HepG2 (cell line): ENCODE measurements around the gene LYPD6.

Source experiments
- ATF7-NPFF ChIP-seq: sonication (generic); formaldehyde crosslinking; IDR thresholded peaks from 2 replicates; pipeline ENCODE4 v1.8.1; 2023; ENCODE audit warnings: mild to moderate bottlenecking, low read depth, missing genetic modification reagents, moderate library complexity
- BRD4 ChIP-seq: sonication (generic); formaldehyde crosslinking; IDR thresholded peaks from 2 replicates; pipeline ENCODE4 v1.4.0; 2020; ENCODE audit warnings: missing genetic modification reagents
- CC2D1A ChIP-seq: sonication (generic); formaldehyde crosslinking; IDR thresholded peaks from 2 replicates; pipeline ENCODE4 v1.8.1; 2023; ENCODE audit warnings: mild to moderate bottlenecking, missing genetic modification reagents
- E2F1 ChIP-seq: sonication (generic); formaldehyde crosslinking; IDR thresholded peaks from 2 replicates; pipeline ENCODE4 v1.5.0; 2020; ENCODE audit warnings: missing genetic modification reagents
- FOXK1 ChIP-seq: sonication (generic); formaldehyde crosslinking; IDR thresholded peaks from 2 replicates; pipeline ENCODE4 v1.4.0; 2020; ENCODE audit warnings: low read depth, missing genetic modification reagents, borderline replicate concordance
- HNRNPUL1 ChIP-seq: fragments of 200-400 bp; formaldehyde crosslinking; IDR thresholded peaks from 2 replicates; pipeline ENCODE4 v1.6.1; 2017; ENCODE audit warnings: low read depth, mild to moderate bottlenecking, low read length, moderate library complexity
- RFX5 ChIP-seq: IDR thresholded peaks from 2 replicates; pipeline ENCODE4 v1.6.1; 2011; ENCODE audit warnings: low read depth, low read length, improper control_type of control experiment
- RNF2 ChIP-seq: fragments of 450-650 bp; conservative IDR thresholded peaks from 2 replicates; pipeline ENCODE4 v1.6.1; 2016; ENCODE audit warnings: low read depth
- TEF ChIP-seq: sonication (generic); formaldehyde crosslinking; IDR thresholded peaks from 2 replicates; pipeline ENCODE4 v1.5.0; 2020; ENCODE audit warnings: missing genetic modification reagents
- ZFX ChIP-seq: sonication (generic); formaldehyde crosslinking; IDR thresholded peaks from 2 replicates; pipeline ENCODE4 v1.4.0; 2020; ENCODE audit warnings: mild to moderate bottlenecking, low read depth, missing genetic modification reagents, moderate library complexity
- ZKSCAN1 ChIP-seq: fragments of 150-350 bp; IDR thresholded peaks from 2 replicates; pipeline ENCODE4 v1.6.1; 2014; ENCODE audit warnings: low read length
- ZNF589 ChIP-seq: sonication (generic); formaldehyde crosslinking; conservative IDR thresholded peaks from 2 replicates; pipeline ENCODE4 v1.8.0; 2022; ENCODE audit warnings: mild to moderate bottlenecking, moderate library complexity, missing genetic modification reagents
- TF ChIP-seq, protein P1 (sequence below): sonication (generic); formaldehyde crosslinking; IDR thresholded peaks from 2 replicates; pipeline ENCODE4 v1.4.0; 2020; ENCODE audit warnings: missing genetic modification reagents

DNA sequence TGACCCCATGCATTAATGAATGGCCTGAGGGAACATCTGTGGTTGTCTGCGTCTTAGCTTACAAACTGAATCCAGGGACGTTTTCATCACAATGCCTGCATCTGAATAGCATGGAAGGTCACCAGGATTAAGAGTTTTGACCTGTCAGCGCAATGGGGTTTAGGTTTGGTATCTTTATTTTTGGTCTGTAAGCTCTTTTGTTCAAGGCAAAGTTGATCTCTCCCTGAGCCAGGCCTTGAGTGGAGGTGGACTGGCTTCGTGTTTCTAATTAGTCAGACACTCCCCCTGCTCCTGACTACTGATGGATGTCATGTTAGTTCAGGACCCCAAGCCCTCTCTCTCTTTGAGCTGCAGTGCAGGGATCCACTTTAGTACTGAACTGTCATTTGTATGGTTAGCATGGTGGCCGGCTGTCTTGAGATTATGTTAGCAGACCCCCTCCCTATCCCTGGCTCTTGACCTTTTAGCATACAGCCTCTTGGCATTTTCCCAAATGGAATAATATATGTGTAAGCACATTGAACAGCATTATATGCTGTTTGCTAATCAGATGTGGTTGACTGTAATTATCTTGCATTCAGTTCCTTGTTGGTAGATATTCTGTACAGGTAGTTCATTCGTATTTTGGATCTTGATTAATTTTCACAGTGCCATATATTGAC is 59.2 kb downstream of the LYPD6 start:
- TF ChIP-seq E2F1 (CRISPR knock-in tag), result no peak
- TF ChIP-seq FOXK1 (CRISPR knock-in tag), result no peak
- no peak for TF ChIP-seq RFX5
- TF ChIP-seq ZKSCAN1, result no peak
- no peak for TF ChIP-seq ZNF589 (CRISPR knock-in tag)
- no peak for TF ChIP-seq BRD4 (CRISPR knock-in tag)
- TF ChIP-seq RNF2, result no peak
- no peak for TF ChIP-seq HNRNPUL1
- no peak for TF ChIP-seq ZFX
- TF ChIP-seq, protein P1, sequence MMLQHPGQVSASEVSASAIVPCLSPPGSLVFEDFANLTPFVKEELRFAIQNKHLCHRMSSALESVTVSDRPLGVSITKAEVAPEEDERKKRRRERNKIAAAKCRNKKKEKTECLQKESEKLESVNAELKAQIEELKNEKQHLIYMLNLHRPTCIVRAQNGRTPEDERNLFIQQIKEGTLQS (CRISPR knock-in tag), result no peak
- TF ChIP-seq TEF (CRISPR knock-in tag), result no peak
- TF ChIP-seq ATF7-NPFF, result no peak
- TF ChIP-seq CC2D1A (CRISPR knock-in tag), result no peak
